ENCODE results near the gene GALNT6.
"Not testable (repeated sequence)": the region's sequence is repeated elsewhere in the genome, so short reads cannot be mapped to it uniquely, and the experiment has no call there.

The GALNT6 gene

GRCh38 chr12:51348116-51348515 is 43.1 kb downstream of the GALNT6 start:
- FAIRE-seq, result no peak

- no peak for FAIRE-seq
Observed at GRCh38 chr12:51346581-51346980, 44.6 kb downstream of the GALNT6 start, which contains the start of gene CELA1. Gene CELA1 (minus strand): TSS chr12:51346679. CDS start chr12:51346638, 41 bp downstream.

GRCh38 chr12:51345681-51346080 is 45.5 kb downstream of the GALNT6 start:
- no peak for FAIRE-seq

- FAIRE-seq, result no peak
Observed at GRCh38 chr12:51343201-51343600, 48.0 kb downstream of the GALNT6 start.

- no peak for FAIRE-seq
Observed at GRCh38 chr12:51342416-51342815, 48.8 kb downstream of the GALNT6 start.

GRCh38 chr12:51341251-51342007 is 49.8 kb downstream of the GALNT6 start:
- FAIRE-seq, result no peak

GRCh38 chr12:51339750-51340149 is 51.5 kb downstream of the GALNT6 start:
- FAIRE-seq, result no peak

- FAIRE-seq, result not testable (repeated sequence)
Observed at GRCh38 chr12:51337336-51337735, 53.9 kb downstream of the GALNT6 start.

- FAIRE-seq, result no peak
Observed at GRCh38 chr12:51335931-51336330, 55.3 kb downstream of the GALNT6 start.

- no peak for FAIRE-seq
Observed at GRCh38 chr12:51334764-51335163, 56.4 kb downstream of the GALNT6 start.

GRCh38 chr12:51333536-51333935 is 57.7 kb downstream of the GALNT6 start:
- no peak for FAIRE-seq

- no peak for FAIRE-seq
Observed at GRCh38 chr12:51330186-51330585, 61.0 kb downstream of the GALNT6 start.

- no peak for FAIRE-seq
Observed at GRCh38 chr12:51329742-51330141, 61.5 kb downstream of the GALNT6 start.

GRCh38 chr12:51328587-51328986 is 62.6 kb downstream of the GALNT6 start:
- FAIRE-seq, result no peak

GRCh38 chr12:51326698-51327439 is 64.3 kb downstream of the GALNT6 start:
- no peak for FAIRE-seq

GRCh38 chr12:51324953-51325352 is 66.3 kb downstream of the GALNT6 start:
- FAIRE-seq, result no peak

- FAIRE-seq, result no peak
Observed at GRCh38 chr12:51323966-51324895, 67.0 kb downstream of the GALNT6 start, which contains the start of gene BIN2. Gene BIN2 (minus strand): TSS chr12:51324174. CDS start chr12:51324102, 72 bp downstream.

GRCh38 chr12:51323317-51323960 is 67.8 kb downstream of the GALNT6 start:
- no peak for FAIRE-seq

- no peak for FAIRE-seq
Observed at GRCh38 chr12:51322452-51322851, 68.8 kb downstream of the GALNT6 start.

- FAIRE-seq, result no peak
Observed at GRCh38 chr12:51321882-51322281, 69.3 kb downstream of the GALNT6 start.

- FAIRE-seq, result no peak
Observed at GRCh38 chr12:51320695-51321320, 70.4 kb downstream of the GALNT6 start.

- no peak for FAIRE-seq
Observed at GRCh38 chr12:51320311-51320694, 70.9 kb downstream of the GALNT6 start.
